ENCODE results near the gene LMNA.

DNA sequence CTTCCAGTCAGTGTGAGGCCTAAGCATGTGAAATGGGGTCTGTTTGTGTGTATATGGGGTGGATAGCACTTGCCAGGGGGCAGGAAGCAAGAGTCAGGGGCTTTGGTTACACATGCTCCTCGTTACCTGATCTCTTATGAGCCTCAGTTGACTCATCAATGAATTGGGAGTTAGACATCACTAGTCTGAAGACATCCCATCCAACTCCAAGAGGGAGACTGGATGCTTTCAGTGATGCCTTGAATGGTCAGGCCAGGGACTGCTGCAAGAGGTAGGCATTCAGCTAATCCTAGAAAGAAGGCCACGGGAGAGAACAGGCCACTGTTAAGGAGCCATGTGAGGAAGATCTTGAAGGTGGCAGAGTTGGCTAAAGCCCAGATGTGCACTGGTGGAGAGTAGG is 47.2 kb upstream of the LMNA start:
- TF ChIP-seq EZH2phosphoT487 (IDR thresholded peaks at IDR 0.05; ENCODE audit: borderline replicate concordance, low read depth, low read length), result no peak
- TF ChIP-seq, protein P1, sequence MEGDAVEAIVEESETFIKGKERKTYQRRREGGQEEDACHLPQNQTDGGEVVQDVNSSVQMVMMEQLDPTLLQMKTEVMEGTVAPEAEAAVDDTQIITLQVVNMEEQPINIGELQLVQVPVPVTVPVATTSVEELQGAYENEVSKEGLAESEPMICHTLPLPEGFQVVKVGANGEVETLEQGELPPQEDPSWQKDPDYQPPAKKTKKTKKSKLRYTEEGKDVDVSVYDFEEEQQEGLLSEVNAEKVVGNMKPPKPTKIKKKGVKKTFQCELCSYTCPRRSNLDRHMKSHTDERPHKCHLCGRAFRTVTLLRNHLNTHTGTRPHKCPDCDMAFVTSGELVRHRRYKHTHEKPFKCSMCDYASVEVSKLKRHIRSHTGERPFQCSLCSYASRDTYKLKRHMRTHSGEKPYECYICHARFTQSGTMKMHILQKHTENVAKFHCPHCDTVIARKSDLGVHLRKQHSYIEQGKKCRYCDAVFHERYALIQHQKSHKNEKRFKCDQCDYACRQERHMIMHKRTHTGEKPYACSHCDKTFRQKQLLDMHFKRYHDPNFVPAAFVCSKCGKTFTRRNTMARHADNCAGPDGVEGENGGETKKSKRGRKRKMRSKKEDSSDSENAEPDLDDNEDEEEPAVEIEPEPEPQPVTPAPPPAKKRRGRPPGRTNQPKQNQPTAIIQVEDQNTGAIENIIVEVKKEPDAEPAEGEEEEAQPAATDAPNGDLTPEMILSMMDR (conservative IDR thresholded peaks at IDR 0.05; ENCODE audit: low read length), result no peak

Data from OCI-LY7 (cell line).